Breast epithelium (tissue), 4 donors: ENCODE measurements around the gene LEUTX. TPM values are rescaled to one million over a fixed set of nuclear protein-coding genes. Genes with fewer than 3 reads are reported as not detected.

Source experiments
- DNase-seq, 2 donors: peaks; one replicate each; pipeline ENCODE4 v3.0.0-alpha.2; 2019; ENCODE audit warnings: low spot score in 2 of 2
- H3K27ac ChIP-seq, 2 donors: fragments of 200-600 bp; sonication (generic) in 1 of 2; one replicate each; pipeline ENCODE4 v1.5.1; 2016 to 2019; ENCODE audit warnings: mild to moderate bottlenecking in 1 of 2
- H3K27me3 ChIP-seq, 2 donors: fragments of 200-600 bp; sonication (generic) in 1 of 2; one replicate each; pipeline versions ENCODE4 v1.5.1 to v1.6.0; 2017 to 2019; ENCODE audit warnings: control low read depth in 1 of 2, mild to moderate bottlenecking in 1 of 2
- H3K36me3 ChIP-seq: fragments of 200-600 bp; one replicate; pipeline ENCODE4 v1.5.1; 2019
- H3K4me1 ChIP-seq, 2 donors: fragments of 200-600 bp; sonication (generic); one replicate each; pipeline ENCODE4 v1.5.1; 2016 to 2019; ENCODE audit warnings: control low read depth in 1 of 2
- H3K4me3 ChIP-seq, 3 donors: fragments of 200-600 bp; sonication (generic); 1 replicate in 2 of 3; 2 replicates in 1 of 3; pipeline ENCODE4 v1.5.1; 2016 to 2019; ENCODE audit warnings: mild to moderate bottlenecking in 3 of 3, moderate library complexity in 2 of 3
- H3K9me3 ChIP-seq, 2 donors: fragments of 200-600 bp; sonication (generic) in 1 of 2; one replicate each; pipeline ENCODE4 v1.5.1; 2016 to 2019; ENCODE audit warnings: control low read depth in 1 of 2
- CTCF ChIP-seq, 3 donors: fragments of 450-650 bp; IDR thresholded peaks; one replicate each; pipeline ENCODE4 v1.5.1; 2016 to 2017; ENCODE audit warnings: antibody characterized with exemption in 3 of 3, mild to moderate bottlenecking in 3 of 3, moderate library complexity in 3 of 3
- POLR2A ChIP-seq: fragments of 450-650 bp; IDR thresholded peaks from one replicate; pipeline ENCODE4 v1.6.1; 2016; ENCODE audit warnings: antibody characterized with exemption, mild to moderate bottlenecking, moderate library complexity
- POLR2AphosphoS5 ChIP-seq, 3 donors: sonication (generic); formaldehyde crosslinking; IDR thresholded peaks; one replicate each; pipeline ENCODE4 v1.6.1; 2017; ENCODE audit warnings: antibody characterized with exemption in 3 of 3
- intact Hi-C: fragments of 100-400 bp; cut with DNase I; formaldehyde crosslinking; loops from one replicate; pipeline ENCODE4 v1.15.1; 2023; ENCODE audit warnings: low total_unique reads
- total RNA-seq, 3 donors: library from RNA; depleted of rRNA; stranded (reverse); fragments of >200 nt; gene quantifications; one replicate each; pipeline ENCODE4 v1.1.0, GENCODE V29; 2016

Gene LEUTX
- total RNA-seq: not detected

- Histone ChIP-seq H3K27ac (no peak within 1 kb of the TSS), H3K9me3 (no peaks in the 10 kb centered on the region), H3K36me3 (no peaks in the 10 kb centered on the region), H3K4me3 (no peak within 1 kb of the TSS), H3K4me1 (no peaks in the 10 kb centered on the region), H3K27me3 (no peaks in the 10 kb centered on the region)
- TF ChIP-seq POLR2A (no peak), POLR2AphosphoS5 (IDR thresholded peaks at IDR 0.05) (no peak), CTCF (IDR thresholded peaks at IDR 0.05) (no peak)
- intact Hi-C loops: no loop called here
- DNase-seq: no peak
Measured at GRCh38 chr19:39778763-39779162, at the start of gene LEUTX. TSS of gene LEUTX (plus strand) at chr19:39778854. CDS start at chr19:39778921, 67 bp downstream.

- no peak for DNase-seq
- intact Hi-C loops: no loop called here
- TF ChIP-seq CTCF (IDR thresholded peaks at IDR 0.05): no peak
- no peak for TF ChIP-seq POLR2A
- no peak for TF ChIP-seq POLR2AphosphoS5 (IDR thresholded peaks at IDR 0.05)
- Histone ChIP-seq H3K4me3 (no peak overlapping the region), H3K27ac (no peak overlapping the region), H3K27me3 (no peaks in the 10 kb centered on the region), H3K4me1 (no peaks in the 10 kb centered on the region), H3K9me3 (no peaks in the 10 kb centered on the region), H3K36me3 (no peaks in the 10 kb centered on the region)
Measured at GRCh38 chr19:39729594-39729993, 49.1 kb upstream of the LEUTX start.

GRCh38 chr19:39731685-39732084 is 47.0 kb upstream of the LEUTX start:
- Histone ChIP-seq H3K36me3 (no peaks in the 10 kb centered on the region), H3K4me1 (no peaks in the 10 kb centered on the region), H3K4me3 (no peak overlapping the region), H3K9me3 (no peaks in the 10 kb centered on the region), H3K27me3 (no peaks in the 10 kb centered on the region), H3K27ac (no peak overlapping the region)
- TF ChIP-seq CTCF (IDR thresholded peaks at IDR 0.05) (no peak), POLR2AphosphoS5 (IDR thresholded peaks at IDR 0.05) (no peak), POLR2A (no peak)
- intact Hi-C loops: no loop called here
- no peak for DNase-seq

- no peak overlapping the region for H3K27ac ChIP-seq
- H3K4me1 ChIP-seq: no peaks in the 10 kb centered on the region
- no peaks in the 10 kb centered on the region for H3K27me3 ChIP-seq
- H3K9me3 ChIP-seq: no peaks in the 10 kb centered on the region
- H3K36me3 ChIP-seq: no peaks in the 10 kb centered on the region
- no peak overlapping the region for H3K4me3 ChIP-seq
- intact Hi-C loops: no loop called here
- DNase-seq: no peak
- TF ChIP-seq POLR2A (no peak), POLR2AphosphoS5 (IDR thresholded peaks at IDR 0.05) (no peak), CTCF (IDR thresholded peaks at IDR 0.05) (no peak)
Measured at GRCh38 chr19:39733841-39734240, 44.8 kb upstream of the LEUTX start.

- no peak overlapping the region for H3K27ac ChIP-seq
- TF ChIP-seq POLR2A (no peak), CTCF (IDR thresholded peaks at IDR 0.05) (no peak), POLR2AphosphoS5 (IDR thresholded peaks at IDR 0.05) (no peak)
- no peaks in the 10 kb centered on the region for H3K36me3 ChIP-seq
- H3K27me3 ChIP-seq: no peaks in the 10 kb centered on the region
- DNase-seq: no peak
- H3K4me3 ChIP-seq: no peak overlapping the region
- intact Hi-C loops: no loop called here
- H3K9me3 ChIP-seq: no peaks in the 10 kb centered on the region
- no peaks in the 10 kb centered on the region for H3K4me1 ChIP-seq
Measured at GRCh38 chr19:39735688-39736087, 43.0 kb upstream of the LEUTX start.
